ENCODE data around the gene LDHAL6B.

LDHAL6B gene

DNA sequence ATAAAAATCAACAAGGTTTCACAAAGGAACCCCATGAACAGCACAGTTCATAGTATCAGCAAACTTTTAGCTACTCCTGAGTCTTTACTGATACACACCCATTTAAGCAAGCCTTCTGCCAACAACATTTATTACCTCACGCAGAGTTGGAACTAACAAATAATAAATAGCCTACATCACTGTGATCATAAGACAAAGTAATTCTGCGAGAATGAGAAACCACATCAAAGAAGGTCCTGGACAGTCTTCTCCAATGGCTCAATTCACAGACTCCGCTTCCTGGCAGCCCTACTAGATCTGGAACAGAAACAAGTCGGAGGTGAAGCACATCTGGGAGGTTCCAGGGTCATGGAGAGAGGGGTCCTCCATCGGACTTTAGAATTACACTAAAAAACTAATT, 37.0 kb downstream of the LDHAL6B start:
- no peak for DNase-seq (ENCODE audit: extremely low read depth, low read depth)
- TF ChIP-seq, protein P1, sequence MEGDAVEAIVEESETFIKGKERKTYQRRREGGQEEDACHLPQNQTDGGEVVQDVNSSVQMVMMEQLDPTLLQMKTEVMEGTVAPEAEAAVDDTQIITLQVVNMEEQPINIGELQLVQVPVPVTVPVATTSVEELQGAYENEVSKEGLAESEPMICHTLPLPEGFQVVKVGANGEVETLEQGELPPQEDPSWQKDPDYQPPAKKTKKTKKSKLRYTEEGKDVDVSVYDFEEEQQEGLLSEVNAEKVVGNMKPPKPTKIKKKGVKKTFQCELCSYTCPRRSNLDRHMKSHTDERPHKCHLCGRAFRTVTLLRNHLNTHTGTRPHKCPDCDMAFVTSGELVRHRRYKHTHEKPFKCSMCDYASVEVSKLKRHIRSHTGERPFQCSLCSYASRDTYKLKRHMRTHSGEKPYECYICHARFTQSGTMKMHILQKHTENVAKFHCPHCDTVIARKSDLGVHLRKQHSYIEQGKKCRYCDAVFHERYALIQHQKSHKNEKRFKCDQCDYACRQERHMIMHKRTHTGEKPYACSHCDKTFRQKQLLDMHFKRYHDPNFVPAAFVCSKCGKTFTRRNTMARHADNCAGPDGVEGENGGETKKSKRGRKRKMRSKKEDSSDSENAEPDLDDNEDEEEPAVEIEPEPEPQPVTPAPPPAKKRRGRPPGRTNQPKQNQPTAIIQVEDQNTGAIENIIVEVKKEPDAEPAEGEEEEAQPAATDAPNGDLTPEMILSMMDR (IDR thresholded peaks at IDR 0.05; ENCODE audit: low read depth, low read length): no peak

DNA sequence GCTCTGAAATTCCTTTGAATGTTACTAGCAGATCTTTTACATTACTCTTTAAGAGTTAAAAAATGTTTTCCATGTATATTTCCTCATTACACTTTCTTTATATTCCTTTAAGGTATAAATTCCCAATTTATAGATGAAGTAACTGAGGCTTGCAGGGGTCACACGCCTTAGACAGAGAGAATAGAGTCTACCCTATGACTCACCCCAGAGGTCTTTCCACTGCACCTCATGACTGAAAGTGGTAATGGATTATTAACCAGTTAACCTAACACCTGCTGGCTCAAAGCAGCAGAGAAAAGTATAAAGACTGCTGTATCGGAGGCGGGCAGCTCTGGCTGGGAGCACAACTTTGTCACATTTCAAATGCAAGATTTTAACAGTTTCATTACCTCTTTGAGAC, 37.7 kb downstream of the LDHAL6B start:
- no peak for DNase-seq (ENCODE audit: extremely low read depth, low read depth)
- TF ChIP-seq, protein P1 (IDR thresholded peaks at IDR 0.05; ENCODE audit: low read depth, low read length): no peak

DNA sequence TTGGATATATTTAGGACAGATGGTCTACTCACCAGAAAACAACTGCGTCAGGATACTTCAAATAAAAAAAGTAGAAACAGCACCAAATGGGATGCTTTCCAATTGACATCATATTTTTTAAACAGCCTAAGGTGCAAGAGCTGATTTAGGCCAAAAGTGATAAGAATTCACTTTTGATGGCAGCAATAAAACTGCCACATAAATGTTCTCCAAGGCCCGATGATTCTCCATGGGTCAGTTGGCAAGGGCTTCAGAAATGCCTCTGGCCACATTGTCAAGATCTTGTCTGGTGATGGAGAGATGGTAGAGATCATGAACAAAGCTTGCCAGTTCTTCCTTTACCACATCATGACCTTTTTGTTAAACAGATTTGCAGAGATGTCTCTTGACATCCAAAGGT, 38.9 kb downstream of the LDHAL6B start:
- no peak for DNase-seq (ENCODE audit: extremely low read depth, low read depth)
- TF ChIP-seq, protein P1 (IDR thresholded peaks at IDR 0.05; ENCODE audit: low read depth, low read length): no peak

DNA sequence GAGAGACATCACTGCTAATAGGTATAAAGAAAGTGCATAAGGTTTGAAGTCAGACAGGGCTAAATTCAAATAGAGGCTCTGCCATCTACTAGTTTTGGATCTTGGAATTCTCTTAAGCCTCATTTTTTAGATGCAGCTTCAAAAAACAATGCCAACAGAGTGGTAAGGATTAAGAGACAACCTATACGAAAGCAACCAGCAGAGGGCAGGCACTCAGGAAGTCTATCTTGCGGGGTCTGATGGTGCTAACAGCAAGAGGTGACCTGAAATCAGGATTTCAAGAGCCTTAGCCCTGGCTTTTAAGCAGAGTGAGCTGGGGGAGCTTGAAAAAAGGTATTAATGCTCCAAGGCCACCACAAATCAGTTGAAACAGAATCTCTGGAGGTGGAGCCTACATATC, 40.7 kb downstream of the LDHAL6B start:
- DNase-seq (ENCODE audit: extremely low read depth, low read depth): peak; percentile 53
- TF ChIP-seq, protein P1 (IDR thresholded peaks at IDR 0.05; ENCODE audit: low read depth, low read length): peak; percentile 68

DNA sequence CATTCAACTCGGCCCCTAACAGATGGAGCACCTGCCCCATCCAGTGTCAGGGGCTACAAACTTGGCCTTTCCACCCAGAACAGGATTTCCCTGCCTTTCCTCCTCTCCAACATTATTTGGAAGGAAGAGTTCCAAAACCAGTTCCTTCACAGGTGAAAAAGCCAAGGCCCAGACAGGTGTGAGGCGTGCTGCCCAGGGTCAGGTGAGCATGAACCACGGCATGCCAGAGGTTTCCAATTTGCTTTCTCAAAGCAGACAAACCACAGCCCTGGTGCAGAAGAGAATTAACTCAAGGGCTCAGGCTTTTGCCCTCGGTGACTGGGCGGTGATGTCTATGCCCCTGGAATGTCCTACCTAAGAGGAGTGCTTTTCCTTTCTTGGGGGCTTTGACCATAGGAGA, 43.2 kb downstream of the LDHAL6B start:
- DNase-seq (ENCODE audit: extremely low read depth, low read depth): no peak
- TF ChIP-seq, protein P1 (IDR thresholded peaks at IDR 0.05; ENCODE audit: low read depth, low read length): no peak

DNA sequence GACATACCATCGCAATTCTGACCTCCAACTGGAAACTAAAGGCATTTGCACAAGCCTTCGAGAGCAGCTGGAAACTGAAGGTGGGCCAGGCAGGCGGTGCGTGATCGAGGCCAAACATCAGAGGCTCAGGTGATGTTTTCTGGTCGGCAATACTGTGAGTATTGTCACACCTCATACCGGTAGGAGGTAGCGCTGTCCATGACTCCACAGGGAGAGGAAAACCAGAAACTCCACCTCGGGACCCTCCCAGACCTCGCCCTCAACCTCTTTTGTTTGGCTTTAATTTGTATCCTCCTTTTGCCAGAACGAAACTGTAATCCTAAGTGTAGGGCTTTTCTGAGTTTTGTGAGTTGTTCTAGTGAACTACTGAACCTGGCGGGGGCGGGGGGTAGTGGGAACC, 43.6 kb downstream of the LDHAL6B start:
- no peak for DNase-seq (ENCODE audit: extremely low read depth, low read depth)
- TF ChIP-seq, protein P1 (IDR thresholded peaks at IDR 0.05; ENCODE audit: low read depth, low read length): no peak

DNA sequence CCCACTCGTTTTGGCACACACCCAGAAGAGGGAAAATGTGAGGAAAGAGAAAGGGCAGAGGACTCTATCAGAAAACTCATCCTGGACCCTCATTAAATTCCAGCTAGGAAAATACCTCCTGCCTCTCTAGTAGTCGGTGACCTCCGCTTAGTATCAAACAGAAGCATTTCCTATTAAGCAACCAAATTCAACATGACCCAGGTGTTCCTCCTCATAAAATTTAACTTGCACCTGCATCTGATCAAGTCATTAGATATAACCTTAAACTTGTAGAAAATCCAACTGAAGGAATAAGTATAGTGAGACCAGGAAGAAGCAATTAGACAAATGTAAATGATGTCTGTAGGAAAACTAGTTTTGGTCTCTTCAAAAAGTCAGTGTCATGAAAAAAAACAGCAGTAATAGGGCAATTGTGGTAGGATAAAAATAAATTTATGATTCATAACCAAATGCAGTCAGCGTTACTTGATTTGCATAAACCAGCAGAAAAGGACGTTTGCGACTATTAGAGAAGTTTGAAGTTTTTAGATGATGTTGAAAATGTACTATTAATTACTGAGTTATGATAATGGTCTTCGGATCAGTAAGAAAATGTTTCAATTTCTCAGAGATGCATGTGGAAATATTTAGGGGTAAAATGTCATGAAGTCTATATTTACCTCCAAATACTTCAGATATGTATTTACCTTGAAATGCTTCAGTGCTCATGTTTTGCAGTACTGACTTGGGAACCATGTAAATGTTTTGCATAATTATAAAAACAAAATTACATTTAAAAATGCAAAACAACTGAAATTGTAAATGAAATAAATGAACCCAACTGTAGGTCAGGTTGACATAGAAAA, 44.6 kb downstream of the LDHAL6B start:
- TF ChIP-seq, protein P1 (IDR thresholded peaks at IDR 0.05; ENCODE audit: low read depth, low read length): no peak
- no peak for DNase-seq (ENCODE audit: extremely low read depth, low read depth)

Data from AG09319 (cell line).